ENCODE measurements around the gene NFIX. TPM values are rescaled to one million over a fixed set of nuclear protein-coding genes. Genes with fewer than 3 reads are reported as not detected.

Gene NFIX
- total RNA-seq, 1 experiment from 2014 or later, result 69.7 TPM

DNA sequence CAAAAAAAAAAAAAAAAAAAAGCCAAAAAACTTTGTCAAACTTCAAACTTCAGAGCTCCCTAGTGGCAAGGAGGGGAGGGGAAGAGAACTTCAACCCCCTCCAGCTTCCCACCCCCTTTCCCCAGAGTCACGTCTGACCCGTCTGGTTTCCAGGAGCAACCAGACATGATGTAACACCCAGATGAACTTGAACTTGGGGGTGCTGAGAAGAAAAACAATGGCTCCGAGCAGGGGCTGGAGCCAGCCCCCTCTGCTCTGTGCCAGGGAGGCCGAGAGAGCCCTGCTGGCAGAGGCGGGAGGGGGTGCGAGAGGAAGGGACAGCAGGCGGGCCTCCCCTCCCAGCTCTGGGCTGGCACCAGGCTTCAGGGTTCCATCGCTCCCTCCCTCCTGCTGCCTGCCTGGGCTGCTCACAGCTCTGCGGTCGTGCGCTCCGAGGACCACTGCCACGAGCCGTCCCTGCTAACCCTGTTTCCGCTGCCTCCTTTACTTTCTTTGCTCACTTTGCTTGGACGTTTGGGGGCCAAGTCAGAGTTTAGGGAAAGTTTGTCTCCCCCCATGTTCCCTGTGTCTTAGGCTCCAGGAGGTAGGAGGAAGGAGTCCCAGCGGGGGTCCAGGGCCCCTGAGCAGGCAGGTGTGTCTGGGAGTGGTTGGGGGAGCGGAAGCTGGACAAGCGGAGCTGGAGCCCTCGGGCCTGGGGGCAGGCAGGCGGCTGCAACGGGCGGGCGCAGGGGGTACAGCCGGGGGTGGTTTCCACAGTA, 96.3 kb downstream of the NFIX start:
- Histone ChIP-seq H3K9me3 (ENCODE audit: low read depth, low read length, poor library complexity, severe bottlenecking) (no peaks in the 10 kb centered on the region), H3K4me1 (ENCODE audit: insufficient read depth, low read length, poor library complexity, severe bottlenecking) (peaks cover 41% of the 10 kb centered on the region)
- intact Hi-C loops (cut with micrococcal nuclease; ENCODE audit: unreplicated experiment), result loop anchor here (5.0 kb wide), 1 partner anchor 59 kb away; no protein-coding TSS in a partner anchor

GRCh38 chr19:13092158-13092543, 96.9 kb downstream of the NFIX start:
- no peaks in the 10 kb centered on the region for H3K27me3 ChIP-seq (replicated peaks; ENCODE audit: insufficient read depth, low read depth, low read length, poor library complexity)
- peaks cover 41% of the 10 kb centered on the region for H3K4me1 ChIP-seq (ENCODE audit: insufficient read depth, low read length, poor library complexity, severe bottlenecking)
- no peak for DNase-seq (ENCODE audit: low spot score)
- intact Hi-C loops (cut with micrococcal nuclease; ENCODE audit: unreplicated experiment), result loop anchor here (5.0 kb wide), 1 partner anchor 60 kb away; no protein-coding TSS in a partner anchor
- no peaks in the 10 kb centered on the region for H3K36me3 ChIP-seq (ENCODE audit: insufficient read depth, low read length, poor library complexity, severe bottlenecking)
- H3K9me3 ChIP-seq (ENCODE audit: low read depth, low read length, poor library complexity, severe bottlenecking), result no peaks in the 10 kb centered on the region
- H3K27ac ChIP-seq (ENCODE audit: low read depth, low read length, poor library complexity, severe bottlenecking), result peak overlapping the region; percentile 41
- ChIA-PET POLR2A (ENCODE audit: low non-redundant PET) (no interaction called here), CTCF (interaction anchor here (2.0 kb wide), 1 partner anchor 114 kb away, joined by 33 read pairs; no protein-coding TSS in a partner anchor)
- no TSS peak for BruUV-seq (replicated peaks)
- H3K4me3 ChIP-seq (ENCODE audit: low read depth, low read length, poor library complexity, severe bottlenecking), result no peak overlapping the region
- no peak for TF ChIP-seq EZH2 (IDR thresholded peaks at IDR 0.05; ENCODE audit: borderline replicate concordance, low read depth, low read length, poor library complexity, severe bottlenecking)
- no peak for TF ChIP-seq CTCF (conservative IDR thresholded peaks at IDR 0.05; ENCODE audit: low read depth, low read length)

More for the DNA sequence above, 96.3 kb downstream of the NFIX start:
- peak overlapping the region; percentile 41 for H3K27ac ChIP-seq (ENCODE audit: low read depth, low read length, poor library complexity, severe bottlenecking)
- CTCF ChIA-PET, result interaction anchor here (0.5 to 2.0 kb wide), 4 partner anchors 22 to 114 kb away, joined by 5 to 33 read pairs (median 9); no protein-coding TSS in a partner anchor
- peak; percentile 60 for DNase-seq (ENCODE audit: low spot score)
- BruUV-seq (replicated peaks), result no TSS peak
- no peaks in the 10 kb centered on the region for H3K36me3 ChIP-seq (ENCODE audit: insufficient read depth, low read length, poor library complexity, severe bottlenecking)
- no peak for TF ChIP-seq EZH2 (IDR thresholded peaks at IDR 0.05; ENCODE audit: borderline replicate concordance, low read depth, low read length, poor library complexity, severe bottlenecking)
- TF ChIP-seq CTCF (conservative IDR thresholded peaks at IDR 0.05; ENCODE audit: low read depth, low read length), result no peak
- H3K27me3 ChIP-seq (replicated peaks; ENCODE audit: insufficient read depth, low read depth, low read length, poor library complexity), result no peaks in the 10 kb centered on the region
- POLR2A ChIA-PET (ENCODE audit: low non-redundant PET), result interaction anchor here (0.7 kb wide), 2 partner anchors 20 to 92 kb away, joined by 5 to 12 read pairs; no protein-coding TSS in a partner anchor
- H3K4me3 ChIP-seq (ENCODE audit: low read depth, low read length, poor library complexity, severe bottlenecking), result no peak overlapping the region

- Histone ChIP-seq H3K36me3 (ENCODE audit: insufficient read depth, low read length, poor library complexity, severe bottlenecking) (no peaks in the 10 kb centered on the region), H3K27me3 (replicated peaks; ENCODE audit: insufficient read depth, low read depth, low read length, poor library complexity) (no peaks in the 10 kb centered on the region), H3K4me3 (ENCODE audit: low read depth, low read length, poor library complexity, severe bottlenecking) (no peak overlapping the region), H3K4me1 (ENCODE audit: insufficient read depth, low read length, poor library complexity, severe bottlenecking) (peaks cover 41% of the 10 kb centered on the region), H3K27ac (ENCODE audit: low read depth, low read length, poor library complexity, severe bottlenecking) (peak overlapping the region; percentile 35), H3K9me3 (ENCODE audit: low read depth, low read length, poor library complexity, severe bottlenecking) (no peaks in the 10 kb centered on the region)
- intact Hi-C loops (cut with micrococcal nuclease; ENCODE audit: unreplicated experiment), result loop anchor here (1.0 to 5.0 kb wide), 2 partner anchors 60 to 109 kb away; no protein-coding TSS in a partner anchor
- ChIA-PET POLR2A (ENCODE audit: low non-redundant PET) (no interaction called here), CTCF (interaction anchor here (2.0 kb wide), 1 partner anchor 115 kb away, joined by 33 read pairs; no protein-coding TSS in a partner anchor)
- DNase-seq (ENCODE audit: low spot score), result no peak
- BruUV-seq (replicated peaks), result no TSS peak
- TF ChIP-seq CTCF (conservative IDR thresholded peaks at IDR 0.05; ENCODE audit: low read depth, low read length), result no peak
- TF ChIP-seq EZH2 (IDR thresholded peaks at IDR 0.05; ENCODE audit: borderline replicate concordance, low read depth, low read length, poor library complexity, severe bottlenecking), result no peak
Observed at GRCh38 chr19:13092606-13093235, 97.4 kb downstream of the NFIX start.

Data from A673 (cell line).